Measurements from ENCODE around the gene SNX12. TPM values are rescaled to one million over a fixed set of nuclear protein-coding genes. Genes with fewer than 3 reads are reported as not detected.

The SNX12 gene
- total and polyA plus RNA-seq, 8 donors = 16.5 to 51.0 (median 47.2) TPM

DNA sequence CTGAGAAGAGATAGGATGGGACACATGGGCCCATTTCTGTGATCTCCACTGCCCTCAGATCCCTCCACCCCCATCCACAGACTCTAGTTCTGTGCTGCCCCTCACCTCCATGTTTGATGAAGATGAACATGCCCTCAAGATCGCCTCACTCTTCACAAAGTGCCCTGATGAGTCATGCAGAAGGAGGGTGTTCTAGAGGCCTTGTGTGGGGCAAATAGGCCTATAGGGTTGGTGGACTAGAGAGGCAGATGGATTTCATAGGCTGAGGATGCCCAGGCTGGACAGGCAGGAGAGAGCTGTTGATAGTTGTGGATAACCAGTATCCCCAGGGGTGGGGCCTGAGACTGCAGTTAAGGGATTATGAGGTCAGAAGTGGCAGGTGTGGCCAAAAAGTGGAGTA lies 38.3 kb upstream of the SNX12 start, which contains the start of gene CXorf65:
Gene CXorf65, minus strand, starts transcription at position 314 of the 400 bp plus-strand sequence. Its CDS starts 184 bp downstream, at position 130.
- no peak for DNase-seq
- no peak within 1 kb of the TSS for H3K4me3 ChIP-seq
- H3K4me1 ChIP-seq = peaks cover 0 to 13% (median 7%) of the 10 kb centered on the region in 4 donors
- intact Hi-C loops (cut with DNase I; ENCODE audit: low total_unique reads) = no loop called here
- no peak within 1 kb of the TSS for H3K27ac ChIP-seq
- no peaks in the 10 kb centered on the region for H3K9me3 ChIP-seq
- TF ChIP-seq POLR2AphosphoS5 (IDR thresholded peaks at IDR 0.05) (no peak), POLR2A (IDR thresholded peaks at IDR 0.05) (no peak), EP300 (IDR thresholded peaks at IDR 0.05) (no peak)
- TF ChIP-seq, protein P1, sequence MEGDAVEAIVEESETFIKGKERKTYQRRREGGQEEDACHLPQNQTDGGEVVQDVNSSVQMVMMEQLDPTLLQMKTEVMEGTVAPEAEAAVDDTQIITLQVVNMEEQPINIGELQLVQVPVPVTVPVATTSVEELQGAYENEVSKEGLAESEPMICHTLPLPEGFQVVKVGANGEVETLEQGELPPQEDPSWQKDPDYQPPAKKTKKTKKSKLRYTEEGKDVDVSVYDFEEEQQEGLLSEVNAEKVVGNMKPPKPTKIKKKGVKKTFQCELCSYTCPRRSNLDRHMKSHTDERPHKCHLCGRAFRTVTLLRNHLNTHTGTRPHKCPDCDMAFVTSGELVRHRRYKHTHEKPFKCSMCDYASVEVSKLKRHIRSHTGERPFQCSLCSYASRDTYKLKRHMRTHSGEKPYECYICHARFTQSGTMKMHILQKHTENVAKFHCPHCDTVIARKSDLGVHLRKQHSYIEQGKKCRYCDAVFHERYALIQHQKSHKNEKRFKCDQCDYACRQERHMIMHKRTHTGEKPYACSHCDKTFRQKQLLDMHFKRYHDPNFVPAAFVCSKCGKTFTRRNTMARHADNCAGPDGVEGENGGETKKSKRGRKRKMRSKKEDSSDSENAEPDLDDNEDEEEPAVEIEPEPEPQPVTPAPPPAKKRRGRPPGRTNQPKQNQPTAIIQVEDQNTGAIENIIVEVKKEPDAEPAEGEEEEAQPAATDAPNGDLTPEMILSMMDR (IDR thresholded peaks at IDR 0.05) = no peak
- peaks cover 0 to under 1% (median 0%) of the 10 kb centered on the region in 4 donors for H3K36me3 ChIP-seq
- H3K27me3 ChIP-seq = no peaks in the 10 kb centered on the region
- WGBS, 5 donors = 55 to 83% (median 60%) methylated on average over 1 of the region's 1 CpG

DNA sequence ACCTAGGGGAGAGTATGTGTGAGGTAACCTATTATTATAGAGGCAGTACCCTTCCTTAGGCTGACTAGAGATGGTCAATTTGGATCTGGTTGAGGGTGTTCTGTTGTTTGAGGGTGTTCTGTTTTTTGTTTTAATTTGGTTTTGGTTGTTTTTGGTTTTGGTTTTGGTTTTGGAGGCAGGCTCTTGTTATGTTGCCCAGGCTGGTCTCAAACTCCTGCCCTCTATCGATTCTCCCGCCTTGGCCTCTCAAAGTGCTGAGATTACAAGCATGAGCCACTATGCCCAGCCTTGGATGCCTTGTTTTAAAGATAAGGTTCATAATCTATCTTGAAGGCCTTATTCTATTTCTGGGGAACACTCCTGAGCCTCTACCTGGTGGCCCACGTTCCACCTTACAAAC lies 37.5 kb upstream of the SNX12 start:
- Histone ChIP-seq H3K36me3 (peaks cover 0 to 7% (median 0%) of the 10 kb centered on the region in 4 donors), H3K27me3 (no peaks in the 10 kb centered on the region), H3K27ac (no peak overlapping the region), H3K4me3 (no peak overlapping the region), H3K4me1 (peaks cover 0 to 13% (median 7%) of the 10 kb centered on the region in 4 donors), H3K9me3 (no peaks in the 10 kb centered on the region)
- 75 to 91% (median 82%) methylated on average over 3 of the region's 3 CpGs for WGBS, 5 donors
- intact Hi-C loops (cut with DNase I; ENCODE audit: low total_unique reads) = no loop called here
- DNase-seq = no peak
- TF ChIP-seq, protein P1 (IDR thresholded peaks at IDR 0.05) = no peak
- no peak for TF ChIP-seq POLR2AphosphoS5 (IDR thresholded peaks at IDR 0.05)
- TF ChIP-seq POLR2A (IDR thresholded peaks at IDR 0.05) = no peak
- no peak for TF ChIP-seq EP300 (IDR thresholded peaks at IDR 0.05)

DNA sequence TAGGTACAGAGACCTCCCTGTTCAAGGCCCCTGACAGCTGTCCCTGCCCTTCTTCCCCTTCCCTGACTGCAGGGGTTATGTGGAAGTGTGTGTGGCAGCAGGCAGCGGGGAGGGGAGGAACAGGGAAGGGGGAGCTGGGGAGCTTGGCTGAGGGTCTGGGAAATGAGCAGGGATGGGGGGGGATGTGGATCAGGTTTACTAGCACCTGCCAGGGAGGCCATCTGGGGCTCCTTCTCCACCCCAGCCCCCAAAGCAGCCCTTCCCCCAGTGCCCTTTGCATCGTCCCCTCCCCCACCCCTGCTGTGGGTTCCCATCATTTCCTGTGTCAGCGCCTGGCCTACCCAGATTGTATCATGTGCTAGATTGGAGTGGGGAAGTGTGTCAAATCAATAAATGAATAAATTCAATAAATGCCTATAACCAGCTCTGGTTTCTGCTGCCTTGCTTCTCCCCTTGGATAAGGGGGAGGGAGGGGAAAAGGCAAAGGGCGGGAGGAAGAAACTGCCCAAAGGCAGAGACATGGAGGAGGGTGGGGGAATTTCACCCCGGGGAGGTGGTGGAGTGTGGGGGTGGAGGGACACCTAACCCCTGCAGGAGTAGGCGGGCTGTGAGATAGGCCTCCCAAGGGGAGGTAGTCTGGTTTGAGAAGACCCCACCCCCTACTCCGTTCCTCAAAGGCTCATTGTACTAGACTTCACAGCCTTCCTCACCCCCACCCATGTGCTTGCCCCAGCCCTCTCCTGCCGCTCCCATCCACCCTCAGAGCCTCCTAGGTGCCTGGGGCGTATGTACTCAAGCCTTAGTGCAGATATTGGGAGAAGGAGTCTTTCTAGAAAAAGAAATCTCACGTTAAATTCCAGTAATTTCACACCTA lies 35.2 kb upstream of the SNX12 start:
- DNase-seq = peak; percentile 34 to 80
- Histone ChIP-seq H3K9me3 (no peaks in the 10 kb centered on the region), H3K27ac (peak overlapping the region in 3 of 5 donors; percentile 31 to 53 (median 44)), H3K36me3 (peaks cover 0 to 7% (median 0%) of the 10 kb centered on the region in 4 donors), H3K27me3 (no peaks in the 10 kb centered on the region), H3K4me3 (peak overlapping the region in 1 of 4 donors; percentile 3), H3K4me1 (peaks cover 0 to 21% (median 8%) of the 10 kb centered on the region in 4 donors)
- TF ChIP-seq EP300 (IDR thresholded peaks at IDR 0.05) (no peak), POLR2AphosphoS5 (IDR thresholded peaks at IDR 0.05) (no peak), POLR2A (IDR thresholded peaks at IDR 0.05) (no peak)
- TF ChIP-seq, protein P1 (IDR thresholded peaks at IDR 0.05) = no peak
- intact Hi-C loops (cut with DNase I; ENCODE audit: low total_unique reads) = no loop called here
- 18 to 34% (median 25%) methylated on average over 7 to 10 of the region's 10 CpGs for WGBS, 5 donors

DNA sequence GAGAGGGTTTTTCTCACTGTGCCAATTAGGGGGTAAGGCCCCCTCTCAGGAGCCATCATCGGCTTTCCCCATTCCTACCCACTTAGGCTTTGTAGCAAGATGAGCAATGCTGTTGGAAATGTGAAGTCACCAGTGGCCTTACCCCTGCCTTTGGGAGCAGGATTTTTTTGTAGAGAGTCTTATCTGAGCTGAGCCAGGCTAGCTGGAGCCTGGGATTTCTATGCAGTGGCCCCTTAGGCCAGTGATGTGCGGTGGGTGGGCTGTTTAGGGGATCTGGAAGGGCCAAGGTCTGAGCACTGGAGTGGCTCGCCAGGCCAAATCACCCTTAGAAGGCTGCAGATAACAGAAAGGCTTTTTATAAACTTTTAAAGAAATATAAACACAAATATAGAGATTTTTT lies 34.2 kb upstream of the SNX12 start:
- no peak for DNase-seq
- no peaks in the 10 kb centered on the region for H3K27me3 ChIP-seq
- peaks cover 0 to 7% (median 0%) of the 10 kb centered on the region in 4 donors for H3K36me3 ChIP-seq
- H3K4me1 ChIP-seq = peaks cover 4 to 32% (median 15%) of the 10 kb centered on the region in 4 donors
- TF ChIP-seq EP300 (IDR thresholded peaks at IDR 0.05) (no peak), POLR2AphosphoS5 (IDR thresholded peaks at IDR 0.05) (no peak), POLR2A (IDR thresholded peaks at IDR 0.05) (no peak)
- TF ChIP-seq, protein P1 (IDR thresholded peaks at IDR 0.05) = no peak
- no peaks in the 10 kb centered on the region for H3K9me3 ChIP-seq
- no peak overlapping the region for H3K4me3 ChIP-seq
- 47 to 70% (median 55%) methylated on average over 3 of the region's 3 CpGs for WGBS, 5 donors
- no peak overlapping the region for H3K27ac ChIP-seq
- intact Hi-C loops (cut with DNase I; ENCODE audit: low total_unique reads) = no loop called here

Data from stomach (tissue), 9 donors.